Natural killer cell treated with Interleukin-12 subunit alpha and Interleukin-12 subunit beta and Interleukin-15 and Interleukin-18, amount 100 ng/mL, for 72 hours (primary cell): ENCODE data around the gene PTPRD. TPM values are rescaled to one million over a fixed set of nuclear protein-coding genes. Genes with fewer than 3 reads are reported as not detected.

Source experiments
- ATAC-seq, 2 donors: fragments of 150-1000 bp; cut with Tn5 transposase in 1 of 2; sonication (Bioruptor Pico), chemical (Tn5 transposase) in 1 of 2; 2 replicates each; pipeline ENCODE4 v1.10.0; 2021
- DNase-seq: peaks from one replicate; pipeline ENCODE4 v3.0.0; 2022; ENCODE audit warnings: low spot score
- H3K27ac Mint-ChIP-seq, 2 donors: 1 replicate in 1 of 2; 2 replicates in 1 of 2; pipeline ENCODE4 v1.8.0; 2022; ENCODE audit warnings: mixed read lengths in 2 of 2, mild to moderate bottlenecking in 1 of 2, moderate library complexity in 1 of 2
- H3K27me3 Mint-ChIP-seq, 2 donors: 1 replicate in 1 of 2; 2 replicates in 1 of 2; pipeline ENCODE4 v1.8.0; 2022; ENCODE audit warnings: mixed read lengths in 2 of 2
- H3K36me3 Mint-ChIP-seq: one replicate; pipeline ENCODE4 v1.8.0; 2022; ENCODE audit warnings: mixed read lengths
- H3K4me1 Mint-ChIP-seq, 2 donors: 1 replicate in 1 of 2; 2 replicates in 1 of 2; pipeline ENCODE4 v1.8.0; 2022; ENCODE audit warnings: low read depth in 2 of 2, mixed read lengths in 2 of 2, mild to moderate bottlenecking in 1 of 2
- H3K4me3 Mint-ChIP-seq: one replicate; pipeline ENCODE4 v1.8.0; 2022; ENCODE audit warnings: mixed read lengths
- H3K9me3 Mint-ChIP-seq: 2 replicates; pipeline ENCODE4 v1.8.0; 2022; ENCODE audit warnings: mixed read lengths
- total RNA-seq, 2 donors: library from RNA; stranded (reverse); gene quantifications; one replicate each; pipeline ENCODE4 v1.2.3, GENCODE V29; 2022

Gene PTPRD
- total RNA-seq, 2 donors from 2014 or later: 0.53 to 3.7 TPM

DNA sequence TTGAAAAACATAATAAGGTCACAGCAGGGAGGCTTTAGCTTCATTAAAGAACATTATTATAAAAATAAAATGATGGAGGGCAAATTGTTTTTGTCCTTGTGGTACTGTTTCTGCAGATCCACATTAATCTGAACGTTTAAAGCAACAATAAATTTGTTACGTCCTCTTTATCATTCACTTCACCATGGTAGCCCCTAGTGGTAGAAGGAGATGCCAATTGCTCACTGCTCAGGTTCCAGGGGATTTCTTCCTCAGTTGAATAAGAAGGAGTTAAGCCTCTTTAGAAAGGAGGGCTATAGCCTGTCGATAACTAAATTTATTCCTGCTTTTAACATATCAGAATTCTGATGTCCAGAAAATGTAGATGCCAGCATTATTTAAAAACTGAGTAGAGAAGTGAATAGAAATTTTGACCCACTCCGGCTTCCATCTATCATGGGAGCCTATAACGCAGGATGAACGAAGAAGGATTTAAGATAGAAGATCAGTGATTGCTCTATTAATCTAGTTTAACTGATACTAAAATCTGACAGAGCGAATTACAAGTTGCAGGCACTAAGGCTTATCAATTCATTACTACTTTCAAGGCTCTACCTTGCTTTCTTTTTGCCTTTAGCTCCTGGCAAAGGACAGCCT, 692.3 kb downstream of the PTPRD start:
- Mint-ChIP-seq H3K4me3 (no peak overlapping the region), H3K27me3 (no peaks in the 10 kb centered on the region), H3K27ac (no peak overlapping the region), H3K9me3 (peaks cover 6% of the 10 kb centered on the region), H3K36me3 (peaks cover 6% of the 10 kb centered on the region), H3K4me1 (peaks cover 0 to 5% of the 10 kb centered on the region in 2 donors)
- no peak for ATAC-seq
- DNase-seq: no peak

DNA sequence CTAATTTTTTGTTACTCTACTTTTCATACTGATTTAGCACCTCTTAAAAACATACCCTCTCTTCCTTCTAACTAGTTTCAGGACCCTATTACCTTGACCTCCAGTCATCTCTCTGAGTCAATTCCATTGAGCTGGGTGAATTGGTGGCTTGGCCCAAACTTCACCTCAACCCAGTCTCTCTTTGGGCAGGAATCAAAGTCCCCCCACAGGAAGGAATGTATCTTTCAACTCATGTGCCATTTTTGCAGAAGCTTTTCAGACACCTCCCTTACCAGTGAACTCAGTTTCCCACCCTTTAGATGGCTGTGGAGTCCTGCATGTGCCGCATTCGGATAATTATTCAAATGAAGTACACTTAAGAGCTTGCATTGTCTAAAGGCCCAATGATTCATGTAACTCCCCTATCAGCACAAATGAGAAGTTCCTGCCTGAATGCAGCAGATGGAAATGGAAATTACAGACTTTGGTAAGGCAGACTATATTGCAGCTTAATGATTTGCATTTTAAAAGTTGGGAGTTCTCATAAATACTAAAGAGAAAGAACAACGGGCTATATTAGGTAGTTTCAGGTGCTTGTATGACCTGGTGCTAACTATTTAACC, 693.5 kb downstream of the PTPRD start:
- Mint-ChIP-seq H3K9me3 (peaks cover 10% of the 10 kb centered on the region), H3K4me1 (peaks cover 0 to 5% of the 10 kb centered on the region in 2 donors), H3K27me3 (no peaks in the 10 kb centered on the region), H3K4me3 (no peak overlapping the region), H3K36me3 (peaks cover 12% of the 10 kb centered on the region), H3K27ac (no peak overlapping the region)
- ATAC-seq (no peak), DNase-seq (no peak)

DNA sequence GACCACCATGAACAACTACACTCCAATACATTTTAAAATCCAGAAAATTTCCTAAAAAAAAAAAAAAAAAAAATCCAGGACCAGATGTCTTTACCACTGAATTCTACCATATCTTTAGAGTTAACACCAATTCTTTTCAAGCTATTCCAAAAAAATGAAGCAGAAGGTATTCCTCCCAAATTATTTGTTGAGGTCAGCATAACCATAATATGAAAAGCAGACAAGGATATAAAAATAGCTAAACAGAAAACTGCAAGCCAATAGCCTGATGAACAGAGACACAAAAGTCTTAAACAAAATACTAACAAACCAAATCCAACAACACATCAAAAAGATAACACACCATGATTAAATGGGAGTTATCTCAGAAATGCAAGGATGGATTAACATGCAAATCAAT, 695.4 kb downstream of the PTPRD start:
- DNase-seq (no peak), ATAC-seq (no peak)
- no peaks in the 10 kb centered on the region for H3K27me3 Mint-ChIP-seq
- peaks cover 12% of the 10 kb centered on the region for H3K36me3 Mint-ChIP-seq
- H3K4me3 Mint-ChIP-seq: no peak overlapping the region
- no peaks in the 10 kb centered on the region for H3K4me1 Mint-ChIP-seq
- peaks cover 6% of the 10 kb centered on the region for H3K9me3 Mint-ChIP-seq
- H3K27ac Mint-ChIP-seq: no peak overlapping the region

DNA sequence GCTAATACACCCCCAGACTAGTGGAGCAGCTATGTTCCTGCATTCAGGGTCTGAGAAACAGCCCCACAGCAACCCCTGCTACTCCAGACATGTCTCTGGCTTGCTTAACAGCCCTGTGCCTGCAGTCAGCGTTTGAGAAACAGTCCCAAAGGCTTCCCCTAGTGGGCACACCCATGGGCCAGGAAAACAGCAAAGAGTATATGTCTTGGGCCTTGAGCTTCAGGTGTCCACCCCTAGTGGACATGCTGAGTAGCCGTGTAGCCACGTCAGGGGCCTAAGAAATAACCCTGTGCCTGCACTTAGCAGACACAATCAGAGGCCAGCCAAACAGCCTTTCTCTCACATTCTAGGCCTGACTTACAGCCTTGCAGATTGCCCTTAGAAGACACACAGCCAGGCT, 698.6 kb downstream of the PTPRD start:
- H3K9me3 Mint-ChIP-seq: peaks cover 9% of the 10 kb centered on the region
- DNase-seq: no peak
- no peak for ATAC-seq
- H3K4me1 Mint-ChIP-seq: no peaks in the 10 kb centered on the region
- no peak overlapping the region for H3K27ac Mint-ChIP-seq
- peaks cover 12% of the 10 kb centered on the region for H3K36me3 Mint-ChIP-seq
- H3K27me3 Mint-ChIP-seq: no peaks in the 10 kb centered on the region
- H3K4me3 Mint-ChIP-seq: no peak overlapping the region

DNA sequence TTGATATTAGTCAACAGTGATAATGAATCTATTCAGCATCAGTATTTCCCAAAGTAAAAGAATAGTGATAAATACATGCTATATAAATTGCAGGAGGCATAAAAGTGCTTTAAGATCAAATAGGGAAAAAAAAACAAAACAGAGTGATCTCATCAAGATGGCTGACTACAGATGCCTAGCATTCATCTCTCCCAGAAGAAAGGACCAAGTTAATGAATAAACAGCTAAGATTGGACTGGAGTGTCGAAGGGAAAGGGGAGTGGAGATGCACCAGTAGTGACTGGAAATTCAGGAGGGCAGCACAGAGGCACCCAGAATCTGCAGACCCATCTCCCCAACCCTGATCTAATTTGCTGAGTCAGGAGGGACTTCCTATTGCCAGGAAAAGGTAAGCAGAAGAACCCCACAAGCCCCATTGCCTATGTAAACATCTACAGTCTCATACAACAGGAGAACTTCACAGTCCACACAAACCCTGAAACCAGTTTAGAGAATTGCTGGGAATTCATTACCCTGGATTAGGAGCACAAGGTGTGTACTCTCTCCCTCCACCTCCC, 699.4 kb downstream of the PTPRD start:
- peaks cover 12% of the 10 kb centered on the region for H3K36me3 Mint-ChIP-seq
- H3K4me3 Mint-ChIP-seq: no peak overlapping the region
- H3K9me3 Mint-ChIP-seq: peaks cover 9% of the 10 kb centered on the region
- no peaks in the 10 kb centered on the region for H3K4me1 Mint-ChIP-seq
- H3K27me3 Mint-ChIP-seq: no peaks in the 10 kb centered on the region
- DNase-seq (no peak), ATAC-seq (no peak)
- no peak overlapping the region for H3K27ac Mint-ChIP-seq

DNA sequence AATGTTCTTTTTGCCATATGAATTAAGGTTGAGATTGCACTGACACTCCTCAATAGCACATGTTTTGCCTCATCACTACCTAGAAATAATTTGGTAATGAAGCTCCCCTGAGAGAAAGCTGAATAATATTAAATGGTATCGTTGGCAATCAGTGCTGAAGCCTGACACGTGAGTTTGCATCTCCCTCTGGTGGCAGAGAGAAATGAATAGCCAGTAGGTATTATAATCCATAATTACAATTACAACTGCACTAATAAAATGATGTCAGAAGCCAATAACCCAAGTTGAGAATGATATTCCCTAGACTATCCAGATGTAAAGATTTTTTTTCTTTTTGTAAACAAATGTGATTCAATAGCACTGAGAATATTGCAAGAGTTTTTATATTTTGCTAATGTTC, 700.3 kb downstream of the PTPRD start:
- no peak overlapping the region for H3K27ac Mint-ChIP-seq
- no peak for ATAC-seq
- H3K36me3 Mint-ChIP-seq: peaks cover 12% of the 10 kb centered on the region
- peaks cover 6% of the 10 kb centered on the region for H3K9me3 Mint-ChIP-seq
- H3K4me1 Mint-ChIP-seq: no peaks in the 10 kb centered on the region
- no peak overlapping the region for H3K4me3 Mint-ChIP-seq
- no peak for DNase-seq
- H3K27me3 Mint-ChIP-seq: no peaks in the 10 kb centered on the region

DNA sequence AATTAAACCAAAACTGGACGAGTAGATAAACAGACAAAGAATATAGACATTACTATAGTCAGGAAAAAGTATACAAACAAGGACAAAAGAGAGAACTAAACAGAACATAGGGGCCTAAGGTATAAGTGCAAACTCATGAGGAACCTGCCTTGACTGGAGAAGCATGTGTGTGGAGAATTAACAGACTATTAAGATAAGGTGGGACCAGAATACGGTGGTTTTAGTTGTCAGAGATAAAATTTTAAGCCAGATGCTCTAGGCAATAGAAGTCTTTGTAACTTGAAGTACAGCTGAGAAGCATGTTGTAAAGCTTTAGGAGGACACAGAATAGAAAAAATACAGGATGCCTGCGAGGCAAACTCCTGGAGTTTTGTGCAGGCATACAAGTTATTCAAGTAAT, 707.1 kb downstream of the PTPRD start:
- Mint-ChIP-seq H3K4me1 (no peaks in the 10 kb centered on the region), H3K27ac (no peak overlapping the region)

DNA sequence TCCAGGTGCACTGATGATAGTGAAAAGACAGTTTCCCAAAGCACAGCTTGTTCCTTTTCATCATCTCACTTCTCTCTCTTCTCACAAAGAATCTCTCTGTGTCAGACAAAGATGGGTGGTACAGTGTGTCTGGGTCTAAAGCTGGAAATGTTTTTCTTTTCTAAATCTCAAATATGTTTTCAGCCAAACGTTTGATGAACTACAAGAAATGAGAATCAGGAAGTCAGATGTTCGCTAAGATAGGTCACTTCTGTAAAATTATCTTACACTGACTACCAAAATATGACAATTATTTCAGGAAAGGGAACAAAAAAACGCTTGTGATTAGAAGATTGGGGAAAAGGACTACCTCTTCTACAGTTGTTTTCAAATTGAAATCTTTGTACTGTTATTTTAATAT, 708.8 kb downstream of the PTPRD start:
- peaks cover 2% of the 10 kb centered on the region for H3K9me3 Mint-ChIP-seq
- no peak for DNase-seq
- H3K27me3 Mint-ChIP-seq: no peaks in the 10 kb centered on the region
- ATAC-seq: no peak
- no peaks in the 10 kb centered on the region for H3K36me3 Mint-ChIP-seq
- H3K4me1 Mint-ChIP-seq: no peaks in the 10 kb centered on the region
- H3K27ac Mint-ChIP-seq: no peak overlapping the region
- no peak overlapping the region for H3K4me3 Mint-ChIP-seq

More for the DNA sequence above, 707.1 kb downstream of the PTPRD start:
- DNase-seq (no peak), ATAC-seq (no peak)
- H3K36me3 Mint-ChIP-seq: no peaks in the 10 kb centered on the region
- no peaks in the 10 kb centered on the region for H3K27me3 Mint-ChIP-seq
- no peaks in the 10 kb centered on the region for H3K9me3 Mint-ChIP-seq
- H3K4me3 Mint-ChIP-seq: no peak overlapping the region

DNA sequence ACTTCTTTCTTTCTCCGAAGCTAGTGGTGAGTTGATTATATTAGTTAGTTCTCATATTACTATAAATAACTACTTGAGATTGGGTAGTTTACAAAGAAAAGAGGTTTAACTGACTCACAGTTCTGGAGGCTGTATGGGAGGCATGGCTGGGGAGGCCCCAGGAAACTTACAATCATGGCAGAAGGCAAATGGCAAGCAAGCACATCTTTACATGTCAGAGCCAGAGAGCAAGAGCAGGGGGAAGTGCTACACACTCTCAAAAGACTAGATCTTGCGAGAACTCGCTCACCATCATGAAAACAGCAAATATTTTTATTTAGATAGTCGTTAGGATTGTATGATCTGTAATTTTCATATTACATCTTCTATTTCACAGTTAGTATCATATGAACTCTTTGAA, 711.2 kb downstream of the PTPRD start:
- no peaks in the 10 kb centered on the region for H3K4me1 Mint-ChIP-seq
- H3K27me3 Mint-ChIP-seq: no peaks in the 10 kb centered on the region
- ATAC-seq (no peak), DNase-seq (no peak)
- H3K27ac Mint-ChIP-seq: no peak overlapping the region
- no peak overlapping the region for H3K4me3 Mint-ChIP-seq
- H3K36me3 Mint-ChIP-seq: no peaks in the 10 kb centered on the region
- peaks cover 4% of the 10 kb centered on the region for H3K9me3 Mint-ChIP-seq

DNA sequence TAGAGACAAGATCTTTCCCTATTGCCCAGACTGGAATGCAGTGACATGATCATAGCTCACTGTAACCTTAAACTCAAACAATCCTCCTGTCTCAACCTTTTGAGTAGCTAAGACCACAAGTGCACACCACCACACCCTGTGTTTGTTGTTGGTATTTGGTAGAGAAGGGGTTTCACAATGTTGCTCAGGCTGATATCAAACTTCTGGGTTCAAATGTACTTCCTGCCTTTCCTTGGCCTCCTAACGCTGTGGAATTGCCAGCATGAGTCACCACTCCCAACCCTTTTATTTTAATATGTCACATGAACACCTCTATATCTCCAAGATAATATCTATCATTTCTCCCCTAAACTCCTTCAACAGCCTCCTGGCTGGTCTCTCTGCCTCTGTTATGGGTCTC, 719.0 kb downstream of the PTPRD start:
- Mint-ChIP-seq H3K9me3 (peaks cover 5% of the 10 kb centered on the region), H3K27me3 (no peaks in the 10 kb centered on the region), H3K27ac (no peak overlapping the region), H3K4me1 (no peaks in the 10 kb centered on the region), H3K36me3 (no peaks in the 10 kb centered on the region), H3K4me3 (no peak overlapping the region)
- ATAC-seq (no peak), DNase-seq (no peak)

DNA sequence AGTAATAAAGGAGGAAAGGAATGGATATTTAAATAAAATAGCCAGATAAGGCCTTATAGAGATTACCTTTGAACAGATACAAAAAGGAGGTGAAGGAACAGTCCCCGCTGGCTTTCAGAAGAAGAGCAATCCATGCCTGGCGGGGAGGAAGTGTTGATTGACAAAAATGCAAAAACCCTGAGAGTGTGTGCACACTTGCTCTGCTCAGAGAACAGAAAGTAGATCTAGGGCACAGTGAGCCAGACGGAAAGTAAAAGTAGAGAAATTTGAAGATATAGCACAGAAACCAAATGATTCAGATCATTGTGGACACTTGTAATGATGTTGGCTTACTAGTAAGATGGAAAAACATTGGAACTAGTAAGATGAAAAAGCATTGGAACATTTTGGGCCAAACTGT, 720.6 kb downstream of the PTPRD start:
- H3K4me1 Mint-ChIP-seq: no peaks in the 10 kb centered on the region
- ATAC-seq (no peak), DNase-seq (no peak)
- peaks cover 17% of the 10 kb centered on the region for H3K9me3 Mint-ChIP-seq
- no peak overlapping the region for H3K4me3 Mint-ChIP-seq
- H3K36me3 Mint-ChIP-seq: no peaks in the 10 kb centered on the region
- no peaks in the 10 kb centered on the region for H3K27me3 Mint-ChIP-seq
- no peak overlapping the region for H3K27ac Mint-ChIP-seq

DNA sequence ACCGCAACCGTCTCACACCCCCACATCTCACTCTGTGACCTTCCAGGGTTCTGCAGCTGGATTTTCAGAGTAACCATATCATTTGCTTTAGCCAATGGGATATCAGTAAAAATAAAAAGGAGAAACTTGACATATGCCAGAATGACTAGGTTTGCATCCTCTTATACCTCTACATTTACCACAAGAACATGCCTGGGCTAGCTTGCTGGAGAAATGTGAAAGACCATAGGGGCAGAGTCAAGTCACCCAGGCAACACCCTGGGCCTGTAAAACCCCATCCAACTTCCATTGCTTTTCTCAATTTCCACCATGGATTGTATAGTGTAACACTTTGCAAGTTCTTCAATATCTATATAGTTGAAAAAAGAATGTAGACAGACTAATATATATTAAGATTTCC, 731.1 kb downstream of the PTPRD start:
- Mint-ChIP-seq H3K36me3 (no peaks in the 10 kb centered on the region), H3K27ac (no peak overlapping the region), H3K27me3 (no peaks in the 10 kb centered on the region), H3K4me3 (no peak overlapping the region), H3K4me1 (no peaks in the 10 kb centered on the region), H3K9me3 (peaks cover 10% of the 10 kb centered on the region)
- ATAC-seq (no peak), DNase-seq (no peak)

DNA sequence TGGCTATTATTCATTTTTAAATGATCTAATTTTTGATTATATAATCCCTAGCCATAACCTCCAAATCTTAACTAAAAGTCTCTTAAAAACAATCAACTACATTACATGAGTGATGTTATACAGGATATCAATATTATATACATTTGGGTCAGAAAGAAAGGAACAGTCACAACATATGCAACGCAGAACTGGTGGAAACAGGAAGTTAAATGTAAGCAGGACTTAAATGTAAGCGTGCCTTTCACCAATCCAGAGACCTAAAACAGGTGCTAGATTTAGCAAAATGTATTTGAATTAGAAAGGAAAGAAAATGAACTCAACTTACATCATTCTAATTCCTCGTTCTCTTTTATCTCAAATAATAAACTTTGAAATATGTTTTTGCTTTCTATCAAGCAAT, 738.5 kb downstream of the PTPRD start:
- no peak overlapping the region for H3K27ac Mint-ChIP-seq
- H3K9me3 Mint-ChIP-seq: peaks cover 9% of the 10 kb centered on the region
- H3K4me1 Mint-ChIP-seq: no peaks in the 10 kb centered on the region
- no peak overlapping the region for H3K4me3 Mint-ChIP-seq
- no peaks in the 10 kb centered on the region for H3K27me3 Mint-ChIP-seq
- no peaks in the 10 kb centered on the region for H3K36me3 Mint-ChIP-seq
- ATAC-seq (no peak), DNase-seq (no peak)

DNA sequence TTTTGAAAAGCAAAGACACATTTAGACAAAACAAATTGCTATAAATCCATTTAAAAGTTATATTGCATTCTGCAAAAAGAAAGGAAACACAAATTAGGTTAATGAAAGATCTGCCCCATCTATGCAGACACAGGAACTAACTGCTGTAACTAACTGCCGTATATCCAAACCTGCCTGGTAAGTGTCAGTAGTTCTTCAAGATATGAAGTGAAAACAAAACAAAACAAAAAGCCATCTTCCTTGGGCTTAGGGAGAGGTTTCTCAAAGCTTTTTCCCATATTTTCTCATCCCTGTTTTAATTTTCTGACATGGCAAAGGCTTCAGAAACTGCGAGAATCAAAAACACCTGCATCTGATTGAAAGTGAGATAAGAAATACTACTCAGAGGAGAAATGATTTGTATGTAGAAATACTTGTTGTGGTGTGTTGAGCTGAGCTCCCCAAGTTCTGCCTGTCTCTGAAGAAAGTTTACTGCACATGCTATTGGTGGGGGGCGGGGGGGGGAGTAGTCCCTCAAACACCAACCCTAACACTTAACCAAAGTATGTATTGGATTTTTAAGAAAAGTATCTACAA, 750.5 kb downstream of the PTPRD start:
- Mint-ChIP-seq H3K27me3 (no peaks in the 10 kb centered on the region), H3K36me3 (no peaks in the 10 kb centered on the region), H3K27ac (no peak overlapping the region), H3K4me3 (no peak overlapping the region), H3K4me1 (no peaks in the 10 kb centered on the region), H3K9me3 (peaks cover 5% of the 10 kb centered on the region)
- ATAC-seq (no peak), DNase-seq (no peak)
